T-helper 17 cell (primary cell): Measurements from ENCODE around the gene PLA2G6. TPM values are rescaled to one million over a fixed set of nuclear protein-coding genes. Genes with fewer than 3 reads are reported as not detected.
"Not testable (repeated sequence)": the region's sequence is repeated elsewhere in the genome, so short reads cannot be mapped to it uniquely, and the experiment has no call there.

Source experiments
- ATAC-seq: fragments of 150-1000 bp; cut with Tn5 transposase; 2 replicates; pipeline ENCODE4 v1.10.0; 2021; ENCODE audit warnings: mild to moderate bottlenecking, moderate library complexity
- DNase-seq, 3 donors: peaks; one replicate each; pipeline versions ENCODE4 v3.0.0 to v3.0.0-alpha.2; 2020 to 2021
- H3K9me3 ChIP-seq: one replicate; pipeline ENCODE4 v1.7.0; 2013; ENCODE audit warnings: low read length, mild to moderate bottlenecking; ENCODE audit not compliant: control insufficient read depth, poor library complexity, severe bottlenecking
- H3K27ac Mint-ChIP-seq: one replicate; pipeline ENCODE4 v1.8.0; 2022; ENCODE audit warnings: mild to moderate bottlenecking, moderate library complexity, mixed read lengths
- H3K27me3 Mint-ChIP-seq: one replicate; pipeline ENCODE4 v1.8.0; 2022; ENCODE audit warnings: mixed read lengths
- H3K36me3 Mint-ChIP-seq: one replicate; pipeline ENCODE4 v1.8.0; 2022; ENCODE audit warnings: low read depth, mixed read lengths
- H3K4me1 Mint-ChIP-seq: one replicate; pipeline ENCODE4 v1.8.0; 2022; ENCODE audit warnings: mild to moderate bottlenecking, mixed read lengths
- H3K4me3 Mint-ChIP-seq: one replicate; pipeline ENCODE4 v1.8.0; 2022; ENCODE audit warnings: mild to moderate bottlenecking, moderate library complexity, mixed read lengths
- total RNA-seq, 4 donors: library from RNA in 2 of 4; stranded (reverse) in 2 of 4; gene quantifications; one replicate each; pipeline ENCODE4 v1.2.3 and lab custom pipeline; 2022 to 2026

Gene PLA2G6
- total RNA-seq, 2 donors from 2014 or later: 72.2 to 91.4 TPM

GRCh38 chr22:38080474-38080849, 101.2 kb downstream of the PLA2G6 start:
- peak overlapping the region; percentile 59 for H3K4me3 Mint-ChIP-seq
- peaks cover 18% of the 10 kb centered on the region for H3K27me3 Mint-ChIP-seq
- peaks cover 2% of the 10 kb centered on the region for H3K36me3 Mint-ChIP-seq
- H3K4me1 Mint-ChIP-seq: peaks cover 6% of the 10 kb centered on the region
- ATAC-seq (no peak), DNase-seq (no peak)
- no peaks in the 10 kb centered on the region for H3K9me3 ChIP-seq
- H3K27ac Mint-ChIP-seq: no peak overlapping the region

GRCh38 chr22:38079804-38080203, 101.8 kb downstream of the PLA2G6 start:
- peak overlapping the region; percentile 69 for H3K4me3 Mint-ChIP-seq
- ATAC-seq: no peak
- DNase-seq: no peak
- H3K4me1 Mint-ChIP-seq: peaks cover 6% of the 10 kb centered on the region
- no peaks in the 10 kb centered on the region for H3K36me3 Mint-ChIP-seq
- peaks cover 18% of the 10 kb centered on the region for H3K27me3 Mint-ChIP-seq
- H3K27ac Mint-ChIP-seq: no peak overlapping the region
- no peaks in the 10 kb centered on the region for H3K9me3 ChIP-seq

- H3K4me1 Mint-ChIP-seq, H3K9me3 ChIP-seq, H3K36me3 Mint-ChIP-seq, DNase-seq, H3K4me3 Mint-ChIP-seq, H3K27ac Mint-ChIP-seq, ATAC-seq: not testable (repeated sequence)
- peaks cover 18% of the 10 kb centered on the region for H3K27me3 Mint-ChIP-seq
Observed at GRCh38 chr22:38079208-38079607, 102.4 kb downstream of the PLA2G6 start.

- ATAC-seq: no peak
- Mint-ChIP-seq H3K36me3 (no peaks in the 10 kb centered on the region), H3K27me3 (peaks cover 16% of the 10 kb centered on the region), H3K4me3 (no peak overlapping the region), H3K27ac (no peak overlapping the region), H3K4me1 (peaks cover 5% of the 10 kb centered on the region)
- DNase-seq: no peak
- H3K9me3 ChIP-seq: no peaks in the 10 kb centered on the region
Observed at GRCh38 chr22:38078046-38078840, 103.4 kb downstream of the PLA2G6 start.

- H3K9me3 ChIP-seq: no peaks in the 10 kb centered on the region
- ATAC-seq (no peak), DNase-seq (no peak)
- Mint-ChIP-seq H3K4me3 (no peak overlapping the region), H3K27me3 (peaks cover 12% of the 10 kb centered on the region), H3K36me3 (no peaks in the 10 kb centered on the region), H3K4me1 (peaks cover 4% of the 10 kb centered on the region), H3K27ac (no peak overlapping the region)
Observed at GRCh38 chr22:38077595-38077994, 104.0 kb downstream of the PLA2G6 start.

- ATAC-seq (no peak), DNase-seq (no peak)
- H3K27ac Mint-ChIP-seq: no peak overlapping the region
- peaks cover 2% of the 10 kb centered on the region for H3K4me1 Mint-ChIP-seq
- no peak overlapping the region for H3K4me3 Mint-ChIP-seq
- peaks cover 12% of the 10 kb centered on the region for H3K27me3 Mint-ChIP-seq
- H3K36me3 Mint-ChIP-seq: no peaks in the 10 kb centered on the region
- H3K9me3 ChIP-seq: no peaks in the 10 kb centered on the region
Observed at GRCh38 chr22:38077096-38077495, 104.5 kb downstream of the PLA2G6 start.

- no peak for ATAC-seq
- H3K9me3 ChIP-seq: no peaks in the 10 kb centered on the region
- DNase-seq: no peak
- H3K4me1 Mint-ChIP-seq: no peaks in the 10 kb centered on the region
- H3K27me3 Mint-ChIP-seq: peaks cover 12% of the 10 kb centered on the region
- no peak overlapping the region for H3K4me3 Mint-ChIP-seq
- no peaks in the 10 kb centered on the region for H3K36me3 Mint-ChIP-seq
- no peak overlapping the region for H3K27ac Mint-ChIP-seq
Observed at GRCh38 chr22:38075961-38076360, 105.7 kb downstream of the PLA2G6 start.

- H3K9me3 ChIP-seq: no peaks in the 10 kb centered on the region
- ATAC-seq (no peak), DNase-seq (no peak)
- Mint-ChIP-seq H3K4me1 (no peaks in the 10 kb centered on the region), H3K4me3 (no peak overlapping the region), H3K27me3 (peaks cover 10% of the 10 kb centered on the region), H3K36me3 (no peaks in the 10 kb centered on the region), H3K27ac (no peak overlapping the region)
Observed at GRCh38 chr22:38075105-38075825, 106.4 kb downstream of the PLA2G6 start.

- Mint-ChIP-seq H3K27ac (no peak overlapping the region), H3K36me3 (no peaks in the 10 kb centered on the region), H3K27me3 (peaks cover 2% of the 10 kb centered on the region), H3K4me1 (no peaks in the 10 kb centered on the region), H3K4me3 (no peak overlapping the region)
- DNase-seq (no peak), ATAC-seq (no peak)
- no peaks in the 10 kb centered on the region for H3K9me3 ChIP-seq
Observed at GRCh38 chr22:38074181-38075104, 107.2 kb downstream of the PLA2G6 start.

GRCh38 chr22:38073150-38074130, 108.2 kb downstream of the PLA2G6 start:
- no peak overlapping the region for H3K27ac Mint-ChIP-seq
- H3K4me1 Mint-ChIP-seq: no peaks in the 10 kb centered on the region
- no peak overlapping the region for H3K4me3 Mint-ChIP-seq
- H3K9me3 ChIP-seq: no peaks in the 10 kb centered on the region
- ATAC-seq (no peak), DNase-seq (no peak)
- H3K36me3 Mint-ChIP-seq: no peaks in the 10 kb centered on the region
- no peaks in the 10 kb centered on the region for H3K27me3 Mint-ChIP-seq

GRCh38 chr22:38072322-38073149, 109.1 kb downstream of the PLA2G6 start:
- Mint-ChIP-seq H3K4me3 (no peak overlapping the region), H3K27ac (no peak overlapping the region), H3K27me3 (no peaks in the 10 kb centered on the region), H3K4me1 (no peaks in the 10 kb centered on the region), H3K36me3 (peaks cover 3% of the 10 kb centered on the region)
- ATAC-seq (no peak), DNase-seq (no peak)
- no peaks in the 10 kb centered on the region for H3K9me3 ChIP-seq
